Neural crest cell (in vitro differentiated cells): ENCODE data around the gene EXT2. TPM values are rescaled to one million over a fixed set of nuclear protein-coding genes. Genes with fewer than 3 reads are reported as not detected.

ENCODE experiments used
- DNase-seq: peaks from one replicate; pipeline ENCODE4 v3.0.0; 2021; ENCODE audit warnings: low read depth, mixed read lengths, low spot score
- H3K27ac Mint-ChIP-seq: one replicate; pipeline ENCODE4 v1.8.0; 2021; ENCODE audit warnings: mild to moderate bottlenecking, mixed read lengths; ENCODE audit not compliant: unreplicated experiment
- H3K27me3 Mint-ChIP-seq: 2 replicates; pipeline ENCODE4 v1.8.0; 2021; ENCODE audit warnings: low read depth, mild to moderate bottlenecking, mixed read lengths
- H3K36me3 Mint-ChIP-seq: 2 replicates; pipeline ENCODE4 v1.8.0; 2021; ENCODE audit warnings: low read depth, mild to moderate bottlenecking, mixed read lengths
- H3K4me1 Mint-ChIP-seq: 2 replicates; pipeline ENCODE4 v1.8.0; 2021; ENCODE audit warnings: mixed read lengths
- H3K4me3 Mint-ChIP-seq: one replicate; pipeline ENCODE4 v1.8.0; 2021; ENCODE audit warnings: mild to moderate bottlenecking, mixed read lengths
- H3K9me3 Mint-ChIP-seq: 2 replicates; pipeline ENCODE4 v1.8.0; 2021; ENCODE audit warnings: mixed read lengths
- CTCF ChIP-seq: fragments of 200-600 bp; sonication (generic); conservative IDR thresholded peaks from 2 replicates; pipeline ENCODE4 v1.5.0; 2021; ENCODE audit warnings: antibody characterized with exemption, mild to moderate bottlenecking
- total RNA-seq: library from RNA; stranded (reverse); gene quantifications from 2 replicates; pipeline ENCODE4 v1.2.1, GENCODE V29; 2021

The EXT2 gene
- total RNA-seq, 1 donor from 2014 or later: 56.6 TPM

- no peak for DNase-seq
- no peak overlapping the region for H3K4me3 Mint-ChIP-seq
- H3K27ac Mint-ChIP-seq: no peak overlapping the region
- peaks cover 18% of the 10 kb centered on the region for H3K36me3 Mint-ChIP-seq
- TF ChIP-seq CTCF: no peak
- no peaks in the 10 kb centered on the region for H3K27me3 Mint-ChIP-seq
- H3K4me1 Mint-ChIP-seq: no peaks in the 10 kb centered on the region
- peaks cover 11% of the 10 kb centered on the region for H3K9me3 Mint-ChIP-seq
Measured at GRCh38 chr11:44085330-44085729, 10.1 kb upstream of the EXT2 start.

- H3K4me3 Mint-ChIP-seq: no peak overlapping the region
- H3K27ac Mint-ChIP-seq: no peak overlapping the region
- H3K36me3 Mint-ChIP-seq: peaks cover 20% of the 10 kb centered on the region
- H3K27me3 Mint-ChIP-seq: peaks cover 11% of the 10 kb centered on the region
- no peak for DNase-seq
- peaks cover 11% of the 10 kb centered on the region for H3K9me3 Mint-ChIP-seq
- no peaks in the 10 kb centered on the region for H3K4me1 Mint-ChIP-seq
- no peak for TF ChIP-seq CTCF
Measured at GRCh38 chr11:44088377-44088776, 7.1 kb upstream of the EXT2 start.

GRCh38 chr11:44088871-44089270 lies 6.6 kb upstream of the EXT2 start:
- DNase-seq: no peak
- peaks cover 11% of the 10 kb centered on the region for H3K9me3 Mint-ChIP-seq
- H3K27me3 Mint-ChIP-seq: peaks cover 11% of the 10 kb centered on the region
- TF ChIP-seq CTCF: no peak
- peaks cover 19% of the 10 kb centered on the region for H3K36me3 Mint-ChIP-seq
- H3K27ac Mint-ChIP-seq: no peak overlapping the region
- no peak overlapping the region for H3K4me3 Mint-ChIP-seq
- no peaks in the 10 kb centered on the region for H3K4me1 Mint-ChIP-seq

- DNase-seq: no peak
- H3K27ac Mint-ChIP-seq: no peak overlapping the region
- peaks cover 9% of the 10 kb centered on the region for H3K9me3 Mint-ChIP-seq
- peaks cover 15% of the 10 kb centered on the region for H3K27me3 Mint-ChIP-seq
- peaks cover 15% of the 10 kb centered on the region for H3K36me3 Mint-ChIP-seq
- no peak overlapping the region for H3K4me3 Mint-ChIP-seq
- H3K4me1 Mint-ChIP-seq: peaks cover 11% of the 10 kb centered on the region
- no peak for TF ChIP-seq CTCF
Measured at GRCh38 chr11:44090539-44090938, 4.9 kb upstream of the EXT2 start.

GRCh38 chr11:44094260-44094868 lies 1.1 kb upstream of the EXT2 start:
- peaks cover 19% of the 10 kb centered on the region for H3K4me1 Mint-ChIP-seq
- H3K36me3 Mint-ChIP-seq: peaks cover 2% of the 10 kb centered on the region
- H3K9me3 Mint-ChIP-seq: no peaks in the 10 kb centered on the region
- peak; percentile 82 for TF ChIP-seq CTCF
- peaks cover 15% of the 10 kb centered on the region for H3K27me3 Mint-ChIP-seq
- no peak overlapping the region for H3K27ac Mint-ChIP-seq
- peak; percentile 88 for DNase-seq
- H3K4me3 Mint-ChIP-seq: peak overlapping the region; percentile 91
